GM12875 (cell line): ENCODE measurements around the gene B4GALT5.

ENCODE experiments used
- H3K4me3 ChIP-seq: one replicate; pipeline ENCODE4 v1.5.1; 2011; ENCODE audit warnings: low read depth, low read length, control low read depth
- TF ChIP-seq, protein P1 (sequence below): IDR thresholded peaks from 2 replicates; pipeline ENCODE4 v1.5.1; 2011; ENCODE audit warnings: low read depth, mild to moderate bottlenecking, control low read depth, inconsistent platforms, low read length, moderate library complexity, borderline replicate concordance; ENCODE audit not compliant: insufficient read depth

B4GALT5 gene

GRCh38 chr20:49685161-49685601, 28.5 kb downstream of the B4GALT5 start:
- H3K4me3 ChIP-seq, result no peak overlapping the region
- TF ChIP-seq, protein P1, sequence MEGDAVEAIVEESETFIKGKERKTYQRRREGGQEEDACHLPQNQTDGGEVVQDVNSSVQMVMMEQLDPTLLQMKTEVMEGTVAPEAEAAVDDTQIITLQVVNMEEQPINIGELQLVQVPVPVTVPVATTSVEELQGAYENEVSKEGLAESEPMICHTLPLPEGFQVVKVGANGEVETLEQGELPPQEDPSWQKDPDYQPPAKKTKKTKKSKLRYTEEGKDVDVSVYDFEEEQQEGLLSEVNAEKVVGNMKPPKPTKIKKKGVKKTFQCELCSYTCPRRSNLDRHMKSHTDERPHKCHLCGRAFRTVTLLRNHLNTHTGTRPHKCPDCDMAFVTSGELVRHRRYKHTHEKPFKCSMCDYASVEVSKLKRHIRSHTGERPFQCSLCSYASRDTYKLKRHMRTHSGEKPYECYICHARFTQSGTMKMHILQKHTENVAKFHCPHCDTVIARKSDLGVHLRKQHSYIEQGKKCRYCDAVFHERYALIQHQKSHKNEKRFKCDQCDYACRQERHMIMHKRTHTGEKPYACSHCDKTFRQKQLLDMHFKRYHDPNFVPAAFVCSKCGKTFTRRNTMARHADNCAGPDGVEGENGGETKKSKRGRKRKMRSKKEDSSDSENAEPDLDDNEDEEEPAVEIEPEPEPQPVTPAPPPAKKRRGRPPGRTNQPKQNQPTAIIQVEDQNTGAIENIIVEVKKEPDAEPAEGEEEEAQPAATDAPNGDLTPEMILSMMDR, result no peak

GRCh38 chr20:49684335-49684997, 29.2 kb downstream of the B4GALT5 start:
- TF ChIP-seq, protein P1, result no peak
- H3K4me3 ChIP-seq, result no peak overlapping the region

DNA sequence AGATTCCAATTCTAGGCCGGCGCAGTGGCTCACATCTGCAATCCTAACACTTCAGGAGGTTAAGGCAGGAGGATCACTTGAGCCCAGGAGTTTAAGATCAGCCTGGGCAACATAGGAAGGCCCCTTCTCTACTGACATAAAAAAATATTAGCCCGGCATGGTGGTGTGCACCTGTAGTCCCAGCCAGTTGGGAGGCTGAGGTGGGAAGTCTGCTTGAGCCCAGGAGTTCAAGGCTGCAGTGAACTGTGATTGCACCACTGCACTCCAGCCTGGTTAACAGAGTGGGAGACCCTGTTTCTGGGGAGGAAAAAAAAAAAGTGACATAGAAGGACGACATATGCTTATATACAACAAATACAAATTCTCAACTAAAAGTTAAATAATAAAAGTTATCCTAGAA, 30.9 kb downstream of the B4GALT5 start:
- TF ChIP-seq, protein P1, result no peak
- H3K4me3 ChIP-seq, result no peak overlapping the region

GRCh38 chr20:49682278-49682677, 31.4 kb downstream of the B4GALT5 start:
- H3K4me3 ChIP-seq, result no peak overlapping the region
- TF ChIP-seq, protein P1, result no peak

GRCh38 chr20:49681850-49682216, 31.8 kb downstream of the B4GALT5 start:
- no peak overlapping the region for H3K4me3 ChIP-seq
- TF ChIP-seq, protein P1, result no peak

DNA sequence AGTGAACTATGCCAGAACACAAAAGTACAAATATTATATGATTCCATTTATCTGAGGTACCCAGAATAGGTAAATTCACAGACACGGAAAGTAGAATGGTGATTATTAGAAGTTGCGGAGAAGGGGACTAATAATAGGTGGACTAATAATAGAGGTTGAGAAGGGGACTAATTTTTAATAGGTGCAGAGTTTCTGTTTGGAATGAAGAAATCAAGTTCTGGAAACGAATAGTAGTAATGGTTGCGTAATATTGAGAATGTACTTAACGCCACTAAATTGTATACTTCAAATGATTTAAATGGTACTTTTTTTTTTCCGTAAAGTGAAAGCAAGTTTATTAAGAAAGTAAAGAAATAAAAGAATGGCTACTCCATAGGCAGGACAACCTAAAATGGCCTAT, 33.2 kb downstream of the B4GALT5 start:
- TF ChIP-seq, protein P1, result no peak

GRCh38 chr20:49679634-49680033, 34.0 kb downstream of the B4GALT5 start:
- no peak overlapping the region for H3K4me3 ChIP-seq
- TF ChIP-seq, protein P1, result no peak

More for the DNA sequence above, 33.2 kb downstream of the B4GALT5 start:
- no peak overlapping the region for H3K4me3 ChIP-seq
